Neural progenitor cell (in vitro differentiated cells): ENCODE data around the gene PRAMEF18.
"Not testable (repeated sequence)": the region's sequence is repeated elsewhere in the genome, so short reads cannot be mapped to it uniquely, and the experiment has no call there.

Source experiments
- EZH2phosphoT487 ChIP-seq: fragments of 200-600 bp; sonication (generic); IDR thresholded peaks from 2 replicates; pipeline ENCODE4 v1.6.1; 2017; ENCODE audit warnings: antibody characterized with exemption
- TF ChIP-seq, protein P1 (sequence below): fragments of 200-600 bp; sonication (generic); IDR thresholded peaks from 2 replicates; pipeline ENCODE4 v1.5.1; 2017; ENCODE audit warnings: antibody characterized with exemption, mild to moderate bottlenecking

GRCh38 chr1:13222788-13223187, 3.2 kb downstream of the PRAMEF18 start:
- TF ChIP-seq, protein P1, sequence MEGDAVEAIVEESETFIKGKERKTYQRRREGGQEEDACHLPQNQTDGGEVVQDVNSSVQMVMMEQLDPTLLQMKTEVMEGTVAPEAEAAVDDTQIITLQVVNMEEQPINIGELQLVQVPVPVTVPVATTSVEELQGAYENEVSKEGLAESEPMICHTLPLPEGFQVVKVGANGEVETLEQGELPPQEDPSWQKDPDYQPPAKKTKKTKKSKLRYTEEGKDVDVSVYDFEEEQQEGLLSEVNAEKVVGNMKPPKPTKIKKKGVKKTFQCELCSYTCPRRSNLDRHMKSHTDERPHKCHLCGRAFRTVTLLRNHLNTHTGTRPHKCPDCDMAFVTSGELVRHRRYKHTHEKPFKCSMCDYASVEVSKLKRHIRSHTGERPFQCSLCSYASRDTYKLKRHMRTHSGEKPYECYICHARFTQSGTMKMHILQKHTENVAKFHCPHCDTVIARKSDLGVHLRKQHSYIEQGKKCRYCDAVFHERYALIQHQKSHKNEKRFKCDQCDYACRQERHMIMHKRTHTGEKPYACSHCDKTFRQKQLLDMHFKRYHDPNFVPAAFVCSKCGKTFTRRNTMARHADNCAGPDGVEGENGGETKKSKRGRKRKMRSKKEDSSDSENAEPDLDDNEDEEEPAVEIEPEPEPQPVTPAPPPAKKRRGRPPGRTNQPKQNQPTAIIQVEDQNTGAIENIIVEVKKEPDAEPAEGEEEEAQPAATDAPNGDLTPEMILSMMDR = not testable (repeated sequence)
- TF ChIP-seq EZH2phosphoT487 = not testable (repeated sequence)
